ENCODE results near the gene EQTN.
"Not testable (repeated sequence)": the region's sequence is repeated elsewhere in the genome, so short reads cannot be mapped to it uniquely, and the experiment has no call there.

EQTN gene

DNA sequence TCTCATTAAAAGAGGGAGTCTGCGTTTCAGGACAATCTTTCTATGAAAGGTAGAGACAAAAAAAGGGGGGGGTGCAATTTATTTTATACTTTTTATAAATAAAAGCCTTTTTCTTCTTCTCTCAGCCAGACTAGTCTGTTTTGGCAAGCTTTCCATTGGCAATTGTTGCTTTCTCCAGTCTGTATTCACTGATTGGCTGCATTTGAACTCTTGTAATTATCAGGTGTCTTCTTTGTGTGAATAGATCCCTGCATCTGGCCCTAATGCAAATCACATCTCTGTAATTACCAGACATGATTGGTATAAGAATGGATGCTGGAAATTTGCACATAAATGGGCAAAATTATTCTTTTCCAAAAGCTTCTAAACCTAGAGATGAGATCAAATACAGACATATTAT lies 7.6 kb upstream of the EQTN start:
- in situ Hi-C loops (cut with MboI; ENCODE audit: low sequenced_read_pairs) = no loop called here

DNA sequence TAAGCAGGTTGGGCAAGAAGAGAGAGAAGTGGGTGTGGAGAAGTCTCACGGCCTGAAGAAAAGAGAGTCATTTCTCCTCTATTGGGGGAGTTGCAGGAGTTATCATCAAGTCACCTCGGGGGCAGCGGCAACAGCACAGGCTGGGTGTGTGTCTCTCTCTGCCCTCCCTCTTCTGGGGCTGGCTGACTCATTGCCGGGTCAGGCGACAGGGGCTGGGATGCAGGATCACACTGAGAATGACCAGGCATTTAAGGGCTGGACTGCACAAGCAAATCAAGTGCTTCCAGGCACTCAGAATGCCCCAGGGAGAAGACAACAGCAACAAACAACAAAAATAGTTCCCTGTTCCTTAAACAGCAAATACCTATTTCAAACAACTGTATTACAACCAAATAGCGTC lies 6.3 kb upstream of the EQTN start:
- in situ Hi-C loops (cut with MboI; ENCODE audit: low sequenced_read_pairs) = no loop called here

- in situ Hi-C loops (cut with MboI; ENCODE audit: low sequenced_read_pairs) = loop anchor here (25.0 kb wide), 1 partner anchor 257 kb away; no protein-coding TSS in a partner anchor
These were observed 3.0 kb downstream of the EQTN start for GRCh38 chr9:27293996-27294395.

DNA sequence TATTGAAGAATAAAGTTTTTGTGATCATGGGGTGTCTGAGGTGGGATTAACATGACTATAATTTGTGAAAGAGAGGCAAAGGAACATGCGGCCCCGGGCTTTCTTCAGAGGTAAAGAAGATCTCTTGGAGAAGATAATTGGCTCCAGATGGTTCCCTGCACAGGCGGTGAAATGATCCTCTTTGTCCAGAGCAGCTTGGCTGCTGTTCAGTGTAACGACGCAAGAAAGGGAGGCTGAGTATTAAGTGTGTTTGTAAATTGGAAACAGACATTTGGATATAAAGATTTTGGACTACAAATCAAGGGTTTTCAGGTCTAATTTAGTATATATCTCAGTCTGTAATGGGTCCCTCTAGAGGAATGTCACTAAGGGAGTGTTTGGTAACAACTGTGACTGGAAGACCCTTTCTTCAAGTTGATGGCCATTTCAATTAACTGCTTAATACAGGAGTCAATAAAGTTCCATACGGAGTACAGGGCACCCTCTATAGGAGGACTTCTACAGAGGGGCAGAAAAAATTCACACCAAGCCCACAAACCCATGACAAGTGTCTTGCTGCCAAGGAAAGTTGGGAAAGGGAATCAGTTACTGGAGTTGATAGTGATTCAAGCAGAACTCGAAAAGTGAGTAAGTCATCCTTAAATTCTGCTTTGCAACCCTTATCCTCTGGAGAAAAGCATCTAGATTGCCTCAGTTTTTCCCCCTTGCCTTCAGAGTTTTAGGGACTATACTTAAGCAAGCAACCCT lies 4.1 kb downstream of the EQTN start:
- in situ Hi-C loops (cut with MboI; ENCODE audit: low sequenced_read_pairs) = loop anchor here (25.0 kb wide), 1 partner anchor 256 kb away; no protein-coding TSS in a partner anchor

GRCh38 chr9:27291292-27291691 lies 5.7 kb downstream of the EQTN start:
- in situ Hi-C loops (cut with MboI; ENCODE audit: low sequenced_read_pairs) = loop anchor here (25.0 kb wide), 1 partner anchor 254 kb away; no protein-coding TSS in a partner anchor

DNA sequence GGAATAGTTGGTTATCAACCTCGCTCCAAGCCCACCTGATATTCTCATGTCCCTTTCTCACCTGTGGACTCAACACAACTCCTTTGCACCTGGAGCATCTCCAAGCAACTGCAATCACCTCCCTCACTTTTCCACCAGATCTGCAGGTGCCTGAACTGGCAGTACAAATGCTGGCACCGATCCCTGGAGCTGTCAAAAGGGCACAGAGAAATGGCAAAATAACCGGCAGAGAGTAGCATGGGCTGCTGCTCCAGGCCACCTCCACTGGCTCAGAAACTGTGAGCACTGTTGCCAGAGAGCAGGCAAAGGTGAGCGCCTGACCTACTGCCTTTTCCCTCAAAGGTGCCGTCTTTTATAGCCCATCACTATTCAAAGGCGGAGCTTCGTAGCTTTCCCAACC lies 14.7 kb downstream of the EQTN start:
- in situ Hi-C loops (cut with MboI; ENCODE audit: low sequenced_read_pairs) = loop anchor here (25.0 kb wide), 1 partner anchor 245 kb away; no protein-coding TSS in a partner anchor

GRCh38 chr9:27280860-27281259 lies 16.1 kb downstream of the EQTN start:
- in situ Hi-C loops (cut with MboI; ENCODE audit: low sequenced_read_pairs) = loop anchor here (25.0 kb wide), 1 partner anchor 244 kb away; no protein-coding TSS in a partner anchor

- in situ Hi-C loops (cut with MboI; ENCODE audit: low sequenced_read_pairs) = loop anchor here (25.0 kb wide), 1 partner anchor 243 kb away; no protein-coding TSS in a partner anchor
These were observed 16.7 kb downstream of the EQTN start for GRCh38 chr9:27280249-27280648.

GRCh38 chr9:27279611-27280010 lies 17.3 kb downstream of the EQTN start:
- in situ Hi-C loops (cut with MboI; ENCODE audit: low sequenced_read_pairs) = loop anchor here (25.0 kb wide), 1 partner anchor 242 kb away; no protein-coding TSS in a partner anchor

GRCh38 chr9:27278374-27278773 lies 18.6 kb downstream of the EQTN start:
- in situ Hi-C loops (cut with MboI; ENCODE audit: low sequenced_read_pairs) = loop anchor here (25.0 kb wide), 1 partner anchor 241 kb away; no protein-coding TSS in a partner anchor

GRCh38 chr9:27276193-27277030 lies 20.5 kb downstream of the EQTN start:
- in situ Hi-C loops (cut with MboI; ENCODE audit: low sequenced_read_pairs) = loop anchor here (25.0 kb wide), 1 partner anchor 239 kb away; no protein-coding TSS in a partner anchor

- in situ Hi-C loops (cut with MboI; ENCODE audit: low sequenced_read_pairs) = no loop called here
These were observed 23.8 kb downstream of the EQTN start for GRCh38 chr9:27273186-27273585.

DNA sequence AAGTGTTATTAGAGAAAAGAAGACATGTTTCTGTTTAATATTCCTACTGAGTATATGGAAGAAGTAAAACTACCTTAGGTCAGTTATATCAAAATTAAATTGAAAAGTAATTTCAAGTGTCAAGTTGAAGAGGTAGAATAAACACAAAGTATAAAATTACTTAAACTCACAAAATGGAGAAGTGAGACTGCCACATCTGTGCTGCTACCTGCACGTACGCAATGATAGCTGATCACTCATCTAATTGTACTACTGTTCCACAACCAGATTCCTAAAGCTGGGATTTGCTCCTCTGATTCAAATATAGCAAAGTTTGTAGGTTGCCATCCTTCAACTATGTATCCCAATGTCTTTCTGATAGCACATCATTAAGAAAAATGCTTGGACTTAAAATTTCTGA lies 24.8 kb downstream of the EQTN start:
- in situ Hi-C loops (cut with MboI; ENCODE audit: low sequenced_read_pairs) = no loop called here

DNA sequence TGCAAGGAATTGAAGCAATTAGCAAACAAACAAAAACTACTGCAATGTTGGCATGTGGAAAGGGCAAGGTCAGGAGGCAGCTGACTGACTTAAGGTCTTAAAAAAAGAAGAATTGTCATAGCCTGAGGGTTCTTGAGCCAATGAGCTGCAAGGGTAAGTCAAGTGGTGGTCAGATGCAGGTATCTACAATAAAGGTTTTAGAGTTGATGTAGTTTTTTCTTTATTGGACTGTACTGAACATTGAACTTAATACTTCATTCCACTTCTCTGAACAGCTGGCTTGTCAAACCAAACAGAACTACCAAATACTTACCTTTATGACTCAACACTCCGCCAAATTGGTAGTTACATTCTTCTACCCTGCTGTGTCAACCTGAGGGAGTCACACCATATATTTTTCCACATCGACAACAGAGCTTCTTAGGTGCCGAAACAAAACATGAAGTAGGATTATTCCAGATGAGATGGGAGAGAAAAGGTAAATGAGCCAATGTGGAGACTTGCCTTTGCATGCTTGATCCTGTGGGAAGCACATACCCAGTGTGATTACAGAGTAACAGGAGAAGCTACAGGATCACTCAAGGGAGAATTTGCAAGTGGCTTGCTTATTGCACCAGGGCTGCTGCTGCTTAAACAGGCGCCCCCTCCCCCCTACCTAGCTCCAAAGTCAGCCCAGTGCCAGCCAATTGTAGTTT lies 35.3 kb downstream of the EQTN start:
- in situ Hi-C loops (cut with MboI; ENCODE audit: low sequenced_read_pairs) = no loop called here

DNA sequence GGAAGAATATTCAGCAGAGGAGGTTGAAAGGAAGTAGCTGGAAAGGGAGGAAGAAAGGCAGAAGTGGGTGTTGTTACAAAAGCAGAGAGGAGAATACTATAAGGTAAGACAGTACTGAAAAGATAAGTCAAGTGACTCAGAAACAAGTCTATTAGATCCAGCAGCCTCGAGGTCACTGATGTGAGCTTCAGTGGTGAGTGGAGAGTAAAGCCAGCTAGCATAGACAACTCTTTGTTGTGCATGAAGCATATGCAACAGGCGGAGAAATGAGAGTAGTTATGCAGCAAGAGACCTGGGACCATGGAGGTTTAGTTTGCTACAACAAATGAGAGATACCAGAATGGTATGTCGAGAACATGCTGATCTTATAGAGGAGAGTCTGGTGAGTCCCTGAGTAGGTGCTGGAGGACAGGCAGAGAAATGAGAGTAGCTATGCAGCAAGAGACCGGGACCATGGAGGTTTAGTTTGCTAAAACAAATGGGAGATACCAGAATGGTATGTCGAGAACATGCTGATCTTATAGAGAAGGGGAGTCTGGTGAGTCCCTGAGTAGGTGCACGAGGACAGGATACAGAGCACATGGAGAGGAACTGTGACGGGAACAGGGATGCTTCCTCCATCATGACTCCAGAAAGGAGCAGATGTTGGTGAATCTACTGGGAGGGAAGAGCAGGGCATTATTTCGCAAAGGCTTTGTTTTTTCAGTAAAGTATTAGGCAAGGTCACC lies 36.0 kb downstream of the EQTN start:
- in situ Hi-C loops (cut with MboI; ENCODE audit: low sequenced_read_pairs) = no loop called here

- in situ Hi-C loops (cut with MboI; ENCODE audit: low sequenced_read_pairs) = no loop called here
These were observed 38.3 kb downstream of the EQTN start for GRCh38 chr9:27258662-27259061.

DNA sequence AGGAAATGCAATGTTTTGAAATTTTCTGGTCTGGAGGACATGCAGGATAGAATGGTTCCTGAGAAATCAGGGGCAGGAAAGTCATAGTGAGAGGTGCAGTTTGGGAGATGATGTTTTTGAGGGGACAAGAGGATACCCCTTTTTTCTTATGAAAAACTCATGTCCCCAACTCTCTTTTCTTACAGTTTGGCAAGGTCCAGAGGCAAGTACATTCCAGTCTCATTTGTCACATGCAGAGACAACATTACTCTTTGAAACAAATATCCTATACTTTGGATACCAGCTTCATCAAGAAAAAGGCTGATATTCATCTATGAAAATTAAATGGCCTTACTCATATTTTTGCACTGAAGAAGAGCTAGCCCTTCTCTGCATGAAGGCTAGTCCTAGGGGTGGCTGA lies 48.2 kb downstream of the EQTN start:
- in situ Hi-C loops (cut with MboI; ENCODE audit: low sequenced_read_pairs) = no loop called here

DNA sequence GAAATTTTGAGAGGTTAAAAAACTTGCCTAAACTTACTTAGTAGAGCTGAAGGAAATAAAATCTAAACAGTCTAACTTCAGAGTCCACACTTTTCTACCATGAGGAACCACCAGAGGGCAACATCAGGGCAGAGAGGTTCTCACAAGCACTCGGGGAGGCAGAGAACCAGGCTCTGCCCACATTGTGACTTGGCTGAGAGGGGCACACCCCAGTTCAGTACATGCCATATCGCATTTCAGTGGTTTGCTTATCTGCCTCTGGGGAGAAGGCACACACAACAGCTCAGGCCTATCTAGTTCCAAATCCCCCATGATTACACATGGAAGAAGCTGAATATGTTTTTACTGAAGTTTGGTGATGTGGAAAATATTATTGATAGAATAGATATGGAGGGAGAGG lies 49.2 kb downstream of the EQTN start:
- in situ Hi-C loops (cut with MboI; ENCODE audit: low sequenced_read_pairs) = no loop called here

DNA sequence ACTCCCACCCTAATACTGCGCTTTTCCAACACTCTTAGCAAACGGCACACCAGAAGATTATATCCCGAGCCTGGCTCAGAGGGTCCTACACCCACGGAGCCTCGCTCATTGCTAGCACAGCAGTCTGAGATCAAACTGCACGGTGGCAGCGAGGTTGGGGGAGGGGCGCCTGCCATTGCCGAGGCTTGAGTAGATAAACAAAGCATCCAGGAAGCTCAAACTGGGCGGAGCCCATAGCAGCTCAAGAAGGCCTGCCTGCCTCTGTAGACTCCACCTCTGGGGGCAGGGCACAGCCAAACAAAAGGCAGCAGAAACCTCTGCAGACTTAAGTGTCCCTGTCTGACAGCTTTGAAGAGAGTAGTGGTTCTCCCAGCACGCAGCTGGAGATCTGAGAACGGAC lies 57.3 kb downstream of the EQTN start:
- in situ Hi-C loops (cut with MboI; ENCODE audit: low sequenced_read_pairs) = not testable (repeated sequence)
